Measurements from ENCODE around the gene CD2.

CD2 gene

DNA sequence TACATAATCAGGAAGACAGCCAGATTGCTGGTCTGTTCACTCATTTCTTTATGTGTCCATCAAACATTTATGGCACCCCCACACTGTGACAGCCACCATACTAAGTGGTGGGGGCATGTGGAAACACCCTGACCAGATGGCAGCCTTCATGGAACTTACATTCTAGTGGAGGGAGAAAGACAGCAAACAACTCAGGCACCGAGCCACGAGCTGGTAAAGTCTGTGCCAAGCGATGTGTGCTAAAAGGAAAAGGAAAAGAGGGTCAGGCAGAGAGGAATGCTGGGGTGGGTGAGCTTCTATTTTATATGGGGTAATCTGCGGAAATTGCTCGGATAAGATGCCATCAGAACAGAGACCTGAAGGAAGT lies 33.2 kb upstream of the CD2 start:
- DNase-seq (ENCODE audit: low read depth), result no peak
- no peak overlapping the region for H3K4me3 ChIP-seq (ENCODE audit: control insufficient read depth, low read depth, low read length)
- TF ChIP-seq, protein P1, sequence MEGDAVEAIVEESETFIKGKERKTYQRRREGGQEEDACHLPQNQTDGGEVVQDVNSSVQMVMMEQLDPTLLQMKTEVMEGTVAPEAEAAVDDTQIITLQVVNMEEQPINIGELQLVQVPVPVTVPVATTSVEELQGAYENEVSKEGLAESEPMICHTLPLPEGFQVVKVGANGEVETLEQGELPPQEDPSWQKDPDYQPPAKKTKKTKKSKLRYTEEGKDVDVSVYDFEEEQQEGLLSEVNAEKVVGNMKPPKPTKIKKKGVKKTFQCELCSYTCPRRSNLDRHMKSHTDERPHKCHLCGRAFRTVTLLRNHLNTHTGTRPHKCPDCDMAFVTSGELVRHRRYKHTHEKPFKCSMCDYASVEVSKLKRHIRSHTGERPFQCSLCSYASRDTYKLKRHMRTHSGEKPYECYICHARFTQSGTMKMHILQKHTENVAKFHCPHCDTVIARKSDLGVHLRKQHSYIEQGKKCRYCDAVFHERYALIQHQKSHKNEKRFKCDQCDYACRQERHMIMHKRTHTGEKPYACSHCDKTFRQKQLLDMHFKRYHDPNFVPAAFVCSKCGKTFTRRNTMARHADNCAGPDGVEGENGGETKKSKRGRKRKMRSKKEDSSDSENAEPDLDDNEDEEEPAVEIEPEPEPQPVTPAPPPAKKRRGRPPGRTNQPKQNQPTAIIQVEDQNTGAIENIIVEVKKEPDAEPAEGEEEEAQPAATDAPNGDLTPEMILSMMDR (conservative IDR thresholded peaks at IDR 0.05; ENCODE audit: control insufficient read depth, insufficient read depth, low read depth, low read length), result no peak

DNA sequence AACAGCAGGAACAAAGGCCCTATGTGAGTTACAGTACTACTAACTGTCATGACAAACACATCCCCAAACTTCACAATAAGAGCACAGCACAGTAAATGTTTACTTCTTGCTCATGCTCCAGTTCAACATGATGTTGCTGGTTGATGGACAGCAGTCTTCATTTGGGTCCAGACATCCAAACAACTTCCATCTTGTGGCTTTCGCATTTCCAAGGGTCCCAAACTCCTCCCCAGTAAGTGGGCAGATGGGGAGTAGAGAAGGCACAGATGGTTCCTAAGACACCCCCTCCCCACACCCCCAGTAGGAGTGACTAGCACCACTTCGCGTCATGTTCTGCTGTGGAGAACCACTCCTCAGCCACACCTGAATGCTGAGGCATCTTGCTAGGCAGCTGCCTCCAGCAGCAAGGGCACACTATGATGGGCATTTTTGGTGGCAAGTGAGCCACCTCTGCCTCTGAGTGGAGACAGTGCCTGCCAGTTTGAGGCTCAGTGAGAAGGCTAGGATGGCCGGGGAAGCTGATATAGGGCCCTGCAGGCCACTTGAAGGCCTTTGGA lies 32.7 kb upstream of the CD2 start:
- H3K4me3 ChIP-seq (ENCODE audit: control insufficient read depth, low read depth, low read length), result no peak overlapping the region
- TF ChIP-seq, protein P1 (conservative IDR thresholded peaks at IDR 0.05; ENCODE audit: control insufficient read depth, insufficient read depth, low read depth, low read length), result no peak
- DNase-seq (ENCODE audit: low read depth), result no peak

DNA sequence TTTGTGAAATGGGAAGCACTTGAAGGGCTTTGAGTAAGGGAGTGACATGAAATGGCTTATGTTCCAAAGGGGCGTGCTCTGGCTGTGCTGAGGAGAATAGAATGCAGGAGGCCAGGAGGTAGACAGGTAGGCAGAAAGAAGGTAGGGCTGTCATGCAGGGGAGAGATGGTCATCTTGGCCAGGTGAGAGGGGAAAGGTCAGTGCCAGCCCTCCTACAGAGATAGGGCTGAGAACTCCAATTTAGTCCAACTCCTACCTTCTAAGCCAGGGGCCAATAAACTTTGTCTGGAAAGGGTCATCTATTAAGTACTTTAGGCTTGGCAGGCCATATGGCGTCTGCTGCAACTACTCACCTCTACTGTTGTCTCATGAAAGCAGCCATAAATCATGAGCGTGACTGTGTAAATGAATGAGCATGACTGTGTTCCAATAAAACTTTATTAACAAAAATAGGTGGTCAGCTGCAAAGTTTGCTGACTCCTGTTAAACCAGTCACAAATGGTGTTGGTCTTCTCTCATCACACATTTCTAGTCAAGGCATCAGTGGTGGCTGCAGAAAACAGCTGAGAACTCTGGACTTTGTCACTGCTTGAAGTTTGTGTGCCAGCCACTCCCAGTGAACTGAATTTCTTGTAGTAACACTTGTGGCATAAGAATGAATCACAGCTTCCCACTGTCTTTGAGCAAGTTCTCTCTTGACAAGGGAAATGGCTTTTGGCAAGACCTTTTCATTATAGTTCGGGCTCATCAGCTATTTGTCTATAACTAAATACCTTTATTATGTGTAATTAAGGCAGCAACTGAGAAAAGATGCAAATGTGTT lies 32.0 kb upstream of the CD2 start:
- no peak overlapping the region for H3K4me3 ChIP-seq (ENCODE audit: control insufficient read depth, low read depth, low read length)
- TF ChIP-seq, protein P1 (conservative IDR thresholded peaks at IDR 0.05; ENCODE audit: control insufficient read depth, insufficient read depth, low read depth, low read length), result no peak
- DNase-seq (ENCODE audit: low read depth), result peak; percentile 13

DNA sequence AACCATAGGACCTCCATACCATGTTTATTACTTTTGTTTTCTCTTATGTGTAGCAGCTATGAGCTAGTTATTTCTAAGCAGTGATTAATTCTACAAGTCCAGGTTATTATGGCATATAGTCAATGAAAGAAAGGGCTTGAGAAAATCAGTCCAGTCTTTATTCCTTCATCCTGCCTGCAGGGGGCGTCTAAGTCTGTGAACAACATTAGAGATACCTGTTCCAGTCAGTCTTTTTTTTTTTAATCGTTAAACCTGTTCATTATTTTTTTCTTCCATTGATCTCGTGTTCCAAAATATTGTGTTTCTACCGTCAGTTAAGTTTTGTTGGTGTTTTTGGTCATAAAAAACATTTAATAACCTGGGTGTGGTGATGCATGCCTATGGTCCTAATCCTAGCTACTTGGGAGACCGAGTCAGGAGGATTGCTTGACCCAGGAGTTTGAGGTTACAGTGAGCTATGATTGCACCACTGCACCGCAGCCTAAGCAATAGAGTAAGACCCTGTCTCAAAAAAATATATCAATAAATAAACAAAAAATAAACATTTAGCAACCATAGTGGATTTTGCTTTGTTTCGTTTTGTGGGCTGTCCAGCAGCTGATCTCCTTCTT lies 29.4 kb upstream of the CD2 start:
- H3K4me3 ChIP-seq (ENCODE audit: control insufficient read depth, low read depth, low read length), result no peak overlapping the region
- TF ChIP-seq, protein P1 (conservative IDR thresholded peaks at IDR 0.05; ENCODE audit: control insufficient read depth, insufficient read depth, low read depth, low read length), result peak; percentile 76
- peak; percentile 65 for DNase-seq (ENCODE audit: low read depth)

DNA sequence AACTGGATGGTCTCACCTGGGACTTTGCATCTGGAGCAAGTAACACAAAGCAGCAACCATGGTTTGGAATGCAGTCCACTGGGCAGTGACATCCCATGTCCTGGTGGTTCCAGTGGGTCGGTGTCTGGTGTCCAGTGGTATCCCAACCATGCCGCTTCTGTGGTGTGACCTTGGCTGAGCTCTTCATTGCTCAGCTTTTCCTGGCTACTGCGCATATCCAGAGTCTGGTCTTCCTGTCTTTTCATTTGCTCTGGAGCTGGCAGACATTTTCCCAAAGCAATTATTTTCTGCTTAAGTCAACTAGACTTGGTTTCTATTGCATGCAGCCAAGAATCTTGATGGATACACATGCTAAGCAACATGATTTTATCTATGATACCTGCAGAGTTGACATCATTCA lies 28.4 kb upstream of the CD2 start:
- TF ChIP-seq, protein P1 (conservative IDR thresholded peaks at IDR 0.05; ENCODE audit: control insufficient read depth, insufficient read depth, low read depth, low read length), result no peak
- DNase-seq (ENCODE audit: low read depth), result peak; percentile 58
- H3K4me3 ChIP-seq (ENCODE audit: control insufficient read depth, low read depth, low read length), result no peak overlapping the region

- H3K4me3 ChIP-seq (ENCODE audit: control insufficient read depth, low read depth, low read length), result no peak overlapping the region
- TF ChIP-seq, protein P1 (conservative IDR thresholded peaks at IDR 0.05; ENCODE audit: control insufficient read depth, insufficient read depth, low read depth, low read length), result no peak
- DNase-seq (ENCODE audit: low read depth), result no peak
These were observed 27.1 kb upstream of the CD2 start for GRCh38 chr1:116726872-116727820.
